Measurements from ENCODE around the gene NASP. TPM values are rescaled to one million over a fixed set of nuclear protein-coding genes. Genes with fewer than 3 reads are reported as not detected.

The NASP gene
- total RNA-seq, 1 experiment from 2014 or later = 514 TPM

DNA sequence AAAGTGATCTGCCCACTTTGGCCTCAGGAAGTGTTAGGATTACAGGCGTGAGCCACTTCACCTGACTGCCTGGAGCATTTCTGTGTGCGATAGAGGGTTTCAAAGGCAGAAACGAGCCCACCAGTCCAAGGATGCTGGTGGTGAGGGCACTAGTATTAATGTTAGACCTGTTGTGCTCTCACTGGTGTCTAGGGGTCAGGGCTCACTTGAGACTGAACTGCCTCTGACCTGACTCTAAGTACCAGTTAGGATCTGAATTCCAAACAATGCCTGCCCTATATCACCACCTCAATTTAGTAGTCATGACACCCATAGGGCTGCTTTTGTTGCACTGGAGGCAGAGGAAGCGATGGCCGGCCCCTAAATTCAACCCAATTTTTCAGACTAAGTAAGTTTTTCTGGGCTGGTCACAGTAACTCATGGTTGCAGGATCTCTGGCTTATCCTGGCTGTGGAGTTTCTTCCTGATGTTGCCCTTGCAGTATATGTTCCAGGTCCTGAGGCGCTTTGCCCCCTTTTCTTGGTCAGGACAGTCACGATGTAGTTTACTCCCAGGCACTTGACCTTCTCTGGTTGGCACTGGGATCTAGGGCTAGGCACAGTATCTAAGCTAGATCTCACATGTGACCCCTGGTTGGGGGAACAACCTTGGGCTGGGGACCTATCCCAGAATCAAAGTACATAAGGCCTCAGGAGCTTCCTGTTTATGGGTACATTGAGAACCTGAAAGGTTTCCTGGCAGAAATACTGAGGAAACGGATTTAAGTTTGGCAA is 35.5 kb downstream of the NASP start:
- no peaks in the 10 kb centered on the region for H3K9me3 Mint-ChIP-seq
- Histone ChIP-seq H3K79me2 (ENCODE audit: insufficient read depth, low read length) (no peaks in the 10 kb centered on the region), H3K23ac (ENCODE audit: insufficient read length, low read depth, low read length) (no peak overlapping the region), H3K27ac (ENCODE audit: insufficient read length, low read depth, low read length) (peak overlapping the region; percentile 13), H3T11ph (ENCODE audit: low read length) (no peak overlapping the region), H2BK5ac (ENCODE audit: insufficient read length, low read length) (no peak overlapping the region), H3K23me2 (ENCODE audit: insufficient read length, low read depth, low read length, poor library complexity, severe bottlenecking) (no peaks in the 10 kb centered on the region), H4K91ac (ENCODE audit: insufficient read length, low read depth, low read length) (no peak overlapping the region), H3K9ac (ENCODE audit: extremely low read depth, insufficient read length, low read length) (no peak overlapping the region), H3K4me1 (ENCODE audit: insufficient read depth, low read length) (no peaks in the 10 kb centered on the region), H2BK15ac (ENCODE audit: low read depth, low read length) (no peak overlapping the region), H4K20me1 (ENCODE audit: control insufficient read depth, insufficient read depth, insufficient read length) (no peaks in the 10 kb centered on the region), H4K5ac (ENCODE audit: insufficient read length, low read depth, low read length) (no peak overlapping the region), H3K14ac (ENCODE audit: insufficient read depth, low read length) (no peak overlapping the region), H2AFZ (ENCODE audit: low read length) (no peak overlapping the region), H3K18ac (ENCODE audit: insufficient read length, low read depth, low read length) (no peak overlapping the region), H3K4me2 (ENCODE audit: insufficient read depth, insufficient read length, low read length) (no peak overlapping the region), H3K27me3 (ENCODE audit: insufficient read depth, low read length) (no peaks in the 10 kb centered on the region), H4K8ac (replicated peaks; ENCODE audit: insufficient read length, low read depth, low read length) (no peak overlapping the region), H3K79me1 (ENCODE audit: insufficient read depth, low read depth, low read length, poor library complexity, severe bottlenecking) (no peaks in the 10 kb centered on the region), H3K56ac (ENCODE audit: insufficient read length, low read depth, low read length) (no peak overlapping the region), H2BK20ac (ENCODE audit: low read depth, low read length, poor library complexity, severe bottlenecking) (no peak overlapping the region), H2BK120ac (ENCODE audit: low read depth, low read length, poor library complexity, severe bottlenecking) (no peak overlapping the region), H2AK5ac (ENCODE audit: insufficient read length, low read length) (no peak overlapping the region), H3K9me3 (ENCODE audit: control insufficient read depth, low read depth, low read length) (no peaks in the 10 kb centered on the region), H3K4ac (ENCODE audit: low read depth, low read length) (no peak overlapping the region), H2BK12ac (ENCODE audit: insufficient read length, low read depth, low read length) (no peak overlapping the region)
- peaks cover 28 to 57% (median 49%) of the 10 kb centered on the region in 3 experiments; a peak in 6 of 7 replicates for H3K36me3 Mint-ChIP-seq (ENCODE audit: insufficient read depth in 1 of 3, low read depth in 3 of 3)
- peaks cover 0 to 4% of the 10 kb centered on the region in 2 experiments; a peak in 1 of 4 replicates for H3K4me1 Mint-ChIP-seq
- no peak overlapping the region for H3K4me3 Mint-ChIP-seq
- H3K27ac Mint-ChIP-seq = peak overlapping the region in 2 of 3 experiments; percentile 73 to 98; a peak in 4 of 7 replicates
- DNase-seq = no peak
- WGBS (ENCODE audit: extremely low coverage, insufficient read length, low lambda C conversion rate) = no CpG with 5 or more reads among the region's 8 CpGs
- TF ChIP-seq, protein P1, sequence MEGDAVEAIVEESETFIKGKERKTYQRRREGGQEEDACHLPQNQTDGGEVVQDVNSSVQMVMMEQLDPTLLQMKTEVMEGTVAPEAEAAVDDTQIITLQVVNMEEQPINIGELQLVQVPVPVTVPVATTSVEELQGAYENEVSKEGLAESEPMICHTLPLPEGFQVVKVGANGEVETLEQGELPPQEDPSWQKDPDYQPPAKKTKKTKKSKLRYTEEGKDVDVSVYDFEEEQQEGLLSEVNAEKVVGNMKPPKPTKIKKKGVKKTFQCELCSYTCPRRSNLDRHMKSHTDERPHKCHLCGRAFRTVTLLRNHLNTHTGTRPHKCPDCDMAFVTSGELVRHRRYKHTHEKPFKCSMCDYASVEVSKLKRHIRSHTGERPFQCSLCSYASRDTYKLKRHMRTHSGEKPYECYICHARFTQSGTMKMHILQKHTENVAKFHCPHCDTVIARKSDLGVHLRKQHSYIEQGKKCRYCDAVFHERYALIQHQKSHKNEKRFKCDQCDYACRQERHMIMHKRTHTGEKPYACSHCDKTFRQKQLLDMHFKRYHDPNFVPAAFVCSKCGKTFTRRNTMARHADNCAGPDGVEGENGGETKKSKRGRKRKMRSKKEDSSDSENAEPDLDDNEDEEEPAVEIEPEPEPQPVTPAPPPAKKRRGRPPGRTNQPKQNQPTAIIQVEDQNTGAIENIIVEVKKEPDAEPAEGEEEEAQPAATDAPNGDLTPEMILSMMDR (conservative IDR thresholded peaks at IDR 0.05) = no peak
- no peaks in the 10 kb centered on the region for H3K27me3 Mint-ChIP-seq (ENCODE audit: low read depth)

All from H9 (cell line).